Neural progenitor cell (in vitro differentiated cells): ENCODE results near the gene STK40.

ENCODE experiments used
- CTCF ChIP-seq: fragments of 200-600 bp; sonication (generic); IDR thresholded peaks from 2 replicates; pipeline ENCODE4 v1.5.1; 2017; ENCODE audit warnings: antibody characterized with exemption, mild to moderate bottlenecking
- EZH2 ChIP-seq: fragments of 200-600 bp; sonication (generic); IDR thresholded peaks from 2 replicates; pipeline ENCODE4 v1.6.1; 2017; ENCODE audit warnings: antibody characterized with exemption, mild to moderate bottlenecking, moderate library complexity
- EZH2phosphoT487 ChIP-seq: fragments of 200-600 bp; sonication (generic); IDR thresholded peaks from 2 replicates; pipeline ENCODE4 v1.6.1; 2017; ENCODE audit warnings: antibody characterized with exemption

GRCh38 chr1:36303650-36304360 lies 81.9 kb downstream of the STK40 start:
- no peak for TF ChIP-seq CTCF
- no peak for TF ChIP-seq EZH2
- no peak for TF ChIP-seq EZH2phosphoT487
